Measurements from ENCODE around the gene CAPN5. TPM values are rescaled to one million over a fixed set of nuclear protein-coding genes. Genes with fewer than 3 reads are reported as not detected.

CAPN5 gene
- total RNA-seq, 1 donor from 2014 or later = 20.1 TPM

DNA sequence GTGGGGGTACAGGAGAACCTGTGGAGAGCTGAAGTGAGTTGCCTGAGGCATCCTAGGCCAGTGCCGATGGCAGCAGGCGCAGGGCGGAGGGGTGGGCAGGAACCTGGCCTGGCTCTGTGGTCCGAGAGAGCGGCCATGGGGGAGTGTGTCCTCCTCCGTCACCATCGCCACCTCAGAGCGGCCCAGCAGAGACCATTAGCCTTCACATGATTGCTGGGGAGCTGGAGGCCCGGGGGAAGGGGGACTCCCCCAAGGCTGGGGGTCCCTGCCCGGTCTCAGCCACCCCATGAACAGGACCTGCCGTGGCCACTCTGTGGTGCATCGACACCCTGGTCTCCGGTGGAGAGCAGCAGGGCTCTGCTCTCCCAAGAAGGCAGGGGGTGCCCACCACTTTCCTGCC, 40.0 kb downstream of the CAPN5 start:
- ATAC-seq (no peak), DNase-seq (ENCODE audit: low spot score) (no peak)
- intact Hi-C loops (cut with DNase I) = no loop called here

GRCh38 chr11:77107950-77108349, 41.2 kb downstream of the CAPN5 start:
- intact Hi-C loops (cut with DNase I) = no loop called here
- DNase-seq (ENCODE audit: low spot score) = peak; percentile 80

GRCh38 chr11:77108436-77108835, 41.7 kb downstream of the CAPN5 start:
- intact Hi-C loops (cut with DNase I) = no loop called here
- no peak for ATAC-seq
- no peak for DNase-seq (ENCODE audit: low spot score)

More at GRCh38 chr11:77107950-77108349, 41.2 kb downstream of the CAPN5 start:
- ATAC-seq = peak; percentile 13

DNA sequence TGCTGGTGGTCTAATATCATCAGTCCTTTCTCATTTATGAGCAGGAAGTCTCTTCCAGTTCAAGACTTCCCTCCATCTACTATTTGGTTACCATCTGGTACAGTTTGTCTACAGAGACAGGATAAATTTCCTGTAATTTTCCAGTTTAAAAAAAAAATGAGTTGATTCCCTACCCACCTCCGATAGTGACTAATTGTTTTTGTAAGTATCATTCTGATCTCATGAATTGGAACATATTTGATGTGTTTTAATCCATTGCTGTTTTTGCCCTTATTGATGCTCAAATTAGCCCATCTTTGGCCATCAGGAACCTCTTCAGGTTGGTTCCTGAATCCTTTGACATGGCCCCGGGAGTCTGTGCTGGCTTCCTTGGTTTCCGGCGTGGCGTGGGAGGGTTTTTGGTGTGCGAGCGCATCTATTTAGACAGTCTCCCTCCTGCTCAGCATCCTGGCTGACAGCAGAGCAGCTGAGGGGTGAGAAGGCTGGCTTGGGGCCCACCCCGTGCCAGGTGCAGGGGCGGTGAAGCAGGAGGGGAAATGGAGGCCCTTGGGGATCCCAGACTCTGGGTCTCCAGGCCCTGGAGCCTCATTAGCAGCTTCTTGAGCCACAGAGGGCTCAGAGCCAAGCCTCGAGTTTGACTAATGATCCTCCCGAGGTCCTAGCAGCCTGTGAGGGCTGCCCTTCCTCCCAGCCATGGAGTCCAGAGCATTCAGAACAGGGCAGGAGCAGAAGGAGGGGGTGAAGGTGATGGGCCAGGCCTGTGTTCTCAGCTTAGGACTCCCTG, 42.7 kb downstream of the CAPN5 start:
- ATAC-seq = peak; percentile 62
- intact Hi-C loops (cut with DNase I) = no loop called here
- no peak for DNase-seq (ENCODE audit: low spot score)

DNA sequence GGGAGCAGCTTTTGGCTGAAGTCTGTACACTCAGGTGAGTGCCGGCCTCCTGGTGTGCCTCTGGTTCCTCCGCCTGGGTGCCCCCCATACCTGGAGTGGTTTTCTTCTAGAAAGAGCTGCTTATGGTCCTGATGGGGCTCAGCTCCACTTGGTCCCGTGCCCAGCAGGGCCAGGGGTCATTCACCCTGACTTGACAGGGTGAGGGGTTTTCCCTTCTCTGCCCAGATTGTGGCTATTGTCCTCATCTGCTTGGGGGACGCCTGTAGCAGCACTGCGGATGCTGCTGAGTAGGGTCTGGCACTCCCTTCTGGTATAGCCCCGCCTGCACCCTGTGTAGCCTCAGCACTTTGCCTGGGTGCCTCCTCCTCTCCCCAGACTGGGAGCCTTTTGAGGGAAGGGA, 44.1 kb downstream of the CAPN5 start:
- intact Hi-C loops (cut with DNase I) = no loop called here
- ATAC-seq = no peak
- no peak for DNase-seq (ENCODE audit: low spot score)

DNA sequence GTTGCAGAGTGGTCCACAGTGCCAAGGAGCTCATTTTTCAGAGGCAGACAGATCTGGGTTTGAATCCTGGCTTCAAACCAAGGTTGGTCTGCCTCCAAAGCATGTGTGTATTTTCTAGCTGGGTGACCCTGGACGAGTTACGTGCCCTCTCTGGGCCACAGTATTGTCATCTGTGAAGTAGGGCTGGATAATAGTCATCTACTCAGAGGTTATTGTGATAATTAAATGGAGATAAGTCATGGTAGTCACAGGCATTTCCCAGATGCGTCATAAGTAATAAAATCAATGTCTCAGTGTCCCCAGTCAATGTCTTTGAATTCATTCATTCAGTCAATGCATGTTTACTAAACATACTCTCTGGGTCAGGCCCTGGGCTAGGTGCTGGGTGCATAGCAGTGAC, 44.5 kb downstream of the CAPN5 start:
- DNase-seq (ENCODE audit: low spot score) (no peak), ATAC-seq (no peak)
- intact Hi-C loops (cut with DNase I) = no loop called here

DNA sequence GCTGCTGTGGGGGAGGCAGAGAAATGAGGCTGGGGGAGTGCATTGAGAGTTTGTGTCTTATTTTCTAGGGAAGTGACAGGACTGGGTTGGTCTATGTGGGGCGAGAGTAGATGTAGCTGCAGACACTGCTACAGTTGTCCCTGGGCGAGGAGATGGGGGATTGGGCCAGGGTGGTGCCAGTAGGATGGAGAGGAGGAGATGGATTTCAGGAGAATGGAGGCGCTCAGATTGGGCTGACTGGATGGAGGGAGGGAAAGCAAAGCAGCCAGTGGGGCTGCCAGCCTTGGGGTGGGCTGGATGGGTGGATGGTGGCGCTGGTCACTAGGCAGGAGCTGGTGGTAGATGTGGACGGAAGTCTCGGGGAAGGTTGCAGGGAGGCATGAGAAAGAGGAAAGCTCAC, 45.2 kb downstream of the CAPN5 start:
- DNase-seq (ENCODE audit: low spot score) (no peak), ATAC-seq (no peak)
- intact Hi-C loops (cut with DNase I) = no loop called here

DNA sequence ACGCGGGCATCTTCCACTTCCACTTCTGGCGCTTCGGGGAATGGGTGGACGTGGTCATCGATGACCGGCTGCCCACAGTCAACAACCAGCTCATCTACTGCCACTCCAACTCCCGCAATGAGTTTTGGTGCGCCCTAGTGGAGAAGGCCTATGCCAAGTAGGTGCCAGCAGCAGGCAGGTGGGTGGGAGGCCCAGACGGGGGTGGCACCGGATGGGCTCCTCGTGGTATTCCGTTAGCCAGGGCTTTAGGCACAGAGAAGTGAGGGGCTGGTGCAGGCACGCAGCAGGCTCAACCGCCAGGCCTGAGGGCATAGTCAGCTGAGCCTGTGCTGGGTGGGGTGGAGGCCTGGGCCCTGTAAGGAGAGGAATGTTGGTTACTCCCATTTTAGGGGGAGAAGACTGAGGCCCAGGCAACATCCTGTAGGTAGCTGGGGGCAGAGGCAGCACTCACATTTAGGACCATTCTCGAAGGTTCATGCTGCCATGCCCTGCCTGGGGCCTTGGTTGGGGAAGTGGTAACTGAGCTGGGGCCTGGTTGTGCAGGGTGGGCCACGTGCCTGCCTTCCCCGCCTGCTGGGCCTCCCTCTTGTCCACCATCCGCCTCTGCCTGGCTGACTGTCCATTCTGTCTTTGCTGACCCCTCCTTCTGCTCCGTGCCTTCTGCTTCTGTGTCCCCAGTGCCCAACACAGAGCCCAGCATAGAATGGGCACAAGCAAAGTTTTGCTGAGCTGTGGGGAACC, 46.0 kb downstream of the CAPN5 start:
- ATAC-seq = no peak
- intact Hi-C loops (cut with DNase I) = no loop called here
- no peak for DNase-seq (ENCODE audit: low spot score)

GRCh38 chr11:77113382-77114088, 46.8 kb downstream of the CAPN5 start:
- ATAC-seq = no peak
- intact Hi-C loops (cut with DNase I) = no loop called here
- no peak for DNase-seq (ENCODE audit: low spot score)

DNA sequence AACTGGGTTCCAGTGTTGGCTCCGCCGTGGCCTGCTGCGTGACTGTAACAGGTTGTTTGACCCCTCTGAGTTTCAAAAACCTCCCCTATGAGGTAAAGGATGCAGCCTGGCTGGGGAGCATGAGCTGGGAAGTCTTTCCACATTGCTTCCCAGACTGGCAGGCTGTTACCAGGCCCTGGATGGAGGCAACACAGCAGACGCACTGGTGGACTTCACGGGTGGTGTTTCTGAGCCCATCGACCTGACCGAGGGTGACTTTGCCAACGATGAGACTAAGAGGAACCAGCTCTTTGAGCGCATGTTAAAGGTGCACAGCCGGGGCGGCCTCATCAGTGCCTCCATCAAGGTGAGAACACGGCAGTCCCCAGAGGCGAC, 47.3 kb downstream of the CAPN5 start:
- ATAC-seq = no peak
- DNase-seq (ENCODE audit: low spot score) = no peak
- intact Hi-C loops (cut with DNase I) = no loop called here

- ATAC-seq (no peak), DNase-seq (ENCODE audit: low spot score) (no peak)
- intact Hi-C loops (cut with DNase I) = no loop called here
Measured at GRCh38 chr11:77115181-77115611, 48.4 kb downstream of the CAPN5 start.

- intact Hi-C loops (cut with DNase I) = no loop called here
Measured at GRCh38 chr11:77115956-77116355, 49.2 kb downstream of the CAPN5 start.

DNA sequence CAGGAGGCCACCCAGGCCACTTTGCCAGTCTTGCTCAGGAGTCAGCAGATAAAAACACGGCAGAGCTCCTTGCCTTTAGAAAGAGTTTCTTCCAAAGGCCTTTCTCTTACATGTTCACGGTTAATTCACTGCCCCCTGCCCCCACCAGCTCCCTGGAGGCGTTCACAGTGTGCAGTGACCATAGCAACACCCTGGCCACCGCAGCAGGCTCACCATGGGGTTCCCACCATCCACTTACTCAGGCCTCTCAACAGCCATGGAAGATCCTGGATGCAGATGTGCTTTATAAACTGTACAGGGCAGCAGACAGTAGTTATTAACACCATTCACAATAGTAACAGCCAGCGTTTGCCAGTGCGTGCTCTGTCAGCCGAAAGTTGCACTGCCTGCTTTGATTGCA, 50.7 kb downstream of the CAPN5 start:
- intact Hi-C loops (cut with DNase I) = no loop called here
- no peak for ATAC-seq

More at GRCh38 chr11:77115956-77116355, 49.2 kb downstream of the CAPN5 start:
- ATAC-seq (no peak), DNase-seq (ENCODE audit: low spot score) (no peak)

DNA sequence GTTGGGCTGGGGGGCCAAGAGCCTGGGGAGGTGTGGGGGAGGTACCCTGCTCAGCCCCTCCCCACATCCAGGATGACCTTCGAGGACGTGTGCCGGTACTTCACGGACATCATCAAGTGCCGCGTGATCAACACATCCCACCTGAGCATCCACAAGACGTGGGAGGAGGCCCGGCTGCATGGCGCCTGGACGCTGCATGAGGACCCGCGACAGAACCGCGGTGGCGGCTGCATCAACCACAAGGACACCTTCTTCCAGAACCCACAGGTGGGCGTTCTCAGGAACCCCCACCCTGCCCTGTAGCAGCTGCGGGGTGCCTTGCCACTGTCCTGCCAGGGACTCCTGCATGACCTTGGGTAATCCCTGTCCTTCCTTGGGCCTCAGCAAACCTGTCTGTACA, 51.3 kb downstream of the CAPN5 start:
- DNase-seq (ENCODE audit: low spot score) (no peak), ATAC-seq (no peak)
- intact Hi-C loops (cut with DNase I) = no loop called here

More for the DNA sequence above, 50.7 kb downstream of the CAPN5 start:
- no peak for DNase-seq (ENCODE audit: low spot score)

- DNase-seq (ENCODE audit: low spot score) = no peak
- no peak for ATAC-seq
- intact Hi-C loops (cut with DNase I) = no loop called here
Measured at GRCh38 chr11:77118971-77119370, 52.2 kb downstream of the CAPN5 start.

GRCh38 chr11:77119531-77119936, 52.8 kb downstream of the CAPN5 start:
- intact Hi-C loops (cut with DNase I) = no loop called here

GRCh38 chr11:77120571-77120970, 53.8 kb downstream of the CAPN5 start:
- DNase-seq (ENCODE audit: low spot score) = no peak
- intact Hi-C loops (cut with DNase I) = loop anchor here (10.0 kb wide), 1 partner anchor 434 kb away; no protein-coding TSS in a partner anchor
- no peak for ATAC-seq

More at GRCh38 chr11:77119531-77119936, 52.8 kb downstream of the CAPN5 start:
- no peak for DNase-seq (ENCODE audit: low spot score)
- no peak for ATAC-seq

- ATAC-seq (no peak), DNase-seq (ENCODE audit: low spot score) (no peak)
- intact Hi-C loops (cut with DNase I) = loop anchor here (10.0 kb wide), 1 partner anchor 434 kb away; no protein-coding TSS in a partner anchor
Measured at GRCh38 chr11:77121096-77121640, 54.4 kb downstream of the CAPN5 start.

DNA sequence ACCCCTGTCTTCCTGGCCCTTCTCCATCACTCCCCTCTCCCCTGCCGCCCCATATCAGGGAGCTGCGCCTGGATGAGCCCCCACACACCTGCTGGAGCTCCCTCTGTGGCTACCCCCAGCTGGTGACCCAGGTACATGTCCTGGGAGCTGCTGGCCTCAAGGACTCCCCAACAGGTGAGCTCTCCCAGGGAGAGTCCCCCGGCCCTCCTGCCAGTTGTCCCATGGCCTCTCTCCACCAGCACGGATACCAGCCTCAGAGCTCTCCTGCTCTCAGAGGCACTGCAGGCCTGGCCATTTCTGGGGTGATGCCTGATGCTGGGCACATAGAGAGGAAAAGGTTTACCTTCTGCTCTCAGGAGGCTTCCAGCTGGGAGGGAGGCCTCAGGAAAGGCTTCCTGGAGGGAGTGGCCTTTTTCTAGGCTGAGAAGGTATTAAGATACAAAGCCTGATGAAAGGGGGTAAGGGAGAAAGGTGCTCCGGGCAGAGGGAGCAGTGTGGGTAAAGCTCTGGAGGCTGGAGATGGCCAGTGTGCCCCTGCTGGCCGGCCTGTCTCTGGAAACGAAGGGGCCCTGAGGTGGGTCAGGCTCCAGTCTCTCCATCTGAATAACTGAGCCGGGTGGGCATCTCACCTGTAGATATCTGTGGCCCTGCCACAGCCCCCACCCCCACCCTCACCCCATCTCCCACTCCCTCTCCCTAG, 55.3 kb downstream of the CAPN5 start:
- intact Hi-C loops (cut with DNase I) = loop anchor here (10.0 kb wide), 1 partner anchor 433 kb away; no protein-coding TSS in a partner anchor
- ATAC-seq = no peak

More for the DNA sequence above, 55.3 kb downstream of the CAPN5 start:
- DNase-seq (ENCODE audit: low spot score) = no peak
